Measurements from ENCODE around the gene EP400. TPM values are rescaled to one million over a fixed set of nuclear protein-coding genes. Genes with fewer than 3 reads are reported as not detected.
"Not testable (repeated sequence)": the region's sequence is repeated elsewhere in the genome, so short reads cannot be mapped to it uniquely, and the experiment has no call there.

Gene EP400
- total RNA-seq, 1 experiment from 2014 or later = 61.7 TPM

DNA sequence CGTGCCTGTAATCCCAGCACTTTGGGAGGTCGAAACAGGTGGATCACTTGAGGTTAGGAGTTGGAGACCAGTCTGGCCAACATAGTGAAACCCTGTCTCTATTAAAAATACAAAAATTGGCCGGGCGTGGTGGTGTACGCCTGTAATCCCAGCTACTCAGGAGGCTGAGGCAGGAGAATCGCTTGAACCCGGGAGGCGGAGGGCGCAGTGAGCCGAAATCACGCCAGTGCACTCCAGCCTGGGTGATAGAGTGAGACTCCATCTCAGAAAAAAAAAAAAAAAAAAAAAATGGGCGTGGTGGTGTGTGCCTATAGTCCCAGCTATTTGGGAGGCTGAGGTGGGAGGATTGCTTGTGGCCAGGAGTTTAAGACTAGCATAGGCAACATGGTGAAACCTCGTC, 4.7 kb downstream of the EP400 start:
- Histone ChIP-seq H3K79me2 (ENCODE audit: insufficient read depth, low read length) (peaks cover 19% of the 10 kb centered on the region; the same call in 1 of the 2 replicates), H3K79me1 (ENCODE audit: insufficient read depth, low read depth, low read length, poor library complexity, severe bottlenecking) (peaks cover 13% of the 10 kb centered on the region)
- H3T11ph ChIP-seq (ENCODE audit: low read length); H3K27me3 ChIP-seq (ENCODE audit: insufficient read depth, low read length); H3K27ac Mint-ChIP-seq; H3K4ac ChIP-seq (ENCODE audit: low read depth, low read length); H3K36me3 Mint-ChIP-seq (ENCODE audit: insufficient read depth in 1 of 3, low read depth in 3 of 3); H3K4me3 Mint-ChIP-seq; H2BK12ac ChIP-seq (ENCODE audit: insufficient read length, low read depth, low read length); H3K23me2 ChIP-seq (ENCODE audit: insufficient read length, low read depth, low read length, poor library complexity, severe bottlenecking); H3K9ac ChIP-seq (ENCODE audit: extremely low read depth, insufficient read length, low read length); H2BK15ac ChIP-seq (ENCODE audit: low read depth, low read length); H2BK5ac ChIP-seq (ENCODE audit: insufficient read length, low read length); H4K91ac ChIP-seq (ENCODE audit: insufficient read length, low read depth, low read length); H3K9me3 Mint-ChIP-seq; H2BK20ac ChIP-seq (ENCODE audit: low read depth, low read length, poor library complexity, severe bottlenecking); DNase-seq; H3K9me3 ChIP-seq (ENCODE audit: control insufficient read depth, low read depth, low read length); H2AK5ac ChIP-seq (ENCODE audit: insufficient read length, low read length); H2BK120ac ChIP-seq (ENCODE audit: low read depth, low read length, poor library complexity, severe bottlenecking); H3K18ac ChIP-seq (ENCODE audit: insufficient read length, low read depth, low read length); H4K8ac ChIP-seq (replicated peaks; ENCODE audit: insufficient read length, low read depth, low read length); H3K4me2 ChIP-seq (ENCODE audit: insufficient read depth, insufficient read length, low read length); H3K4me1 ChIP-seq (ENCODE audit: insufficient read depth, low read length); H3K27me3 Mint-ChIP-seq (ENCODE audit: low read depth); H4K5ac ChIP-seq (ENCODE audit: insufficient read length, low read depth, low read length); H2AFZ ChIP-seq (ENCODE audit: low read length); H3K56ac ChIP-seq (ENCODE audit: insufficient read length, low read depth, low read length); H3K23ac ChIP-seq (ENCODE audit: insufficient read length, low read depth, low read length); H4K20me1 ChIP-seq (ENCODE audit: control insufficient read depth, insufficient read depth, insufficient read length); H3K27ac ChIP-seq (ENCODE audit: insufficient read length, low read depth, low read length); H3K14ac ChIP-seq (ENCODE audit: insufficient read depth, low read length): not testable (repeated sequence)
- peaks cover 13 to 18% of the 10 kb centered on the region in 2 experiments for H3K4me1 Mint-ChIP-seq
- no CpG with 5 or more reads among the region's 13 CpGs for WGBS (ENCODE audit: extremely low coverage, insufficient read length, low lambda C conversion rate)
